Measurements from ENCODE around the gene SETD5. TPM values are rescaled to one million over a fixed set of nuclear protein-coding genes. Genes with fewer than 3 reads are reported as not detected.

SETD5 gene
- total RNA-seq, 1 donor from 2014 or later: 88.4 TPM

DNA sequence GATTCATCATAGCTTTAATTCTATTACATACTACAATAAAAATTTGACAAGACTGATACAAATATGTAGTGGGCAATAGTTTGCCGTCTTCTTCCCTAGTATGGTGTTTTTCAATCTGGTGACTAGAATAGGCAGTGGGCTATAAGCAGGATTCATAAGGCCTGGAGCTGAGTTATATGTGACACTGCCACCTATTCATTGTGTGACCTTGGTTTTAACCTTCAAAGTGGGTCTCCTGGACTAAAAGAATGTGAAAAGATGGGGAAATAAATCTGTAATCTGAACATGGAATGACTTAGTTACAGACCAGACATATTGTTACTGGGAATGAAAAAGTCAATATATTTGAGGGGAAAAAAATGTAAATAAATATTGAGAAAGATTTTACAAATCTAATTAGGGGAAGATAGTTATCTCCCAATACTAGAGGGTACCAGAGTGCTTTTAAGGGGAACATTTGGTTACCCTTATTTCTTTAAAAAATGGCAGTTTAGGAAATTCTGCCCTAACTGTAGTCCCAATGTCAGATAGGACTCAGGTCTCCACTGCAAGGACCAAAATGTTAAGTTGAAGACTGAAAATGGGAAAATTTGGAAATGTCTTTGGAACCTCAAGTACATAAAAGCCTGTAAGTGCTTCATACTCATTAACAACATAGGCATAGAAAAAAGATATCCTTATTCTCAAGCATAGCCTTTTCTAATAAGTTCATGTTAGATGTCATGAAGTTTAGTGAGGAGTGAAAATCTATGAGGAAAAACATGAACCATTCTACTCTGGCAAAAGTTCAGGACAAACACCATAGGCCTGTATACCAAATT is 10.7 kb upstream of the SETD5 start:
- DNase-seq (ENCODE audit: extremely low read depth, low read depth, low spot score): no peak

DNA sequence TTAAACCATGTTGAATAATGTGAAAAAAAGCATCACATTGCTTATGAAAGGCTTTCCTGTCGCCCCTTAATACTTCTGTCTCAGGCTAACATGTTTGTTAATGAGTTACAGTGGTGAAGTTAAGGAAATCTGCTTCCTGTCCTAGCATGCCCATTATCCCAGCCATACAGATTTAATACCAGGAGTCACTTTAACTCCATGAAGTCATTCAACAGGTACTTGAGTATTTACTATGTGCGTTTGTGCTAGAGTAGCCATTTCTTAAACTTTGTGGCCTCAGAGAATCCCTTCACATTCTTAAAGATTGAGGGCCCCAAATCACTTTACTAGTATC is 10.1 kb upstream of the SETD5 start:
- DNase-seq (ENCODE audit: extremely low read depth, low read depth, low spot score): no peak

DNA sequence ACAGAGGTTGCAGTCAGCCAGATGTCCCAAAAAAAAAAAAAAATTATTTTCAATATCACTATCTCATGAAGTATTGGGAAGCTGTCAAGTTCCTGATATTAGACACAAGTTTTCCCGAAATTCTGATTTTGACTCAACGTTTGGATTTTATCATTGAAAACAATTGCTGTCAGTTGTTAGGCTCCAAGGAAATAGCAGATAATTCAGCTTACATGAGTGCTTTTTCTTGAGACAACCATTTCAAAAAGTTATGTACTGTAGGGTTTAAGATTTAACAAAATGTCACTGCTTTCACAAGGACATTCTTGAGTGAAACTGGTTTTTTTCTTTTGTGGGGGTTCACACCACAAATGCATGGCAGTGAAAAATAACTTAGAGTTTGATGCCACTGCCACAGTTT is 9.3 kb upstream of the SETD5 start:
- DNase-seq (ENCODE audit: extremely low read depth, low read depth, low spot score): no peak

DNA sequence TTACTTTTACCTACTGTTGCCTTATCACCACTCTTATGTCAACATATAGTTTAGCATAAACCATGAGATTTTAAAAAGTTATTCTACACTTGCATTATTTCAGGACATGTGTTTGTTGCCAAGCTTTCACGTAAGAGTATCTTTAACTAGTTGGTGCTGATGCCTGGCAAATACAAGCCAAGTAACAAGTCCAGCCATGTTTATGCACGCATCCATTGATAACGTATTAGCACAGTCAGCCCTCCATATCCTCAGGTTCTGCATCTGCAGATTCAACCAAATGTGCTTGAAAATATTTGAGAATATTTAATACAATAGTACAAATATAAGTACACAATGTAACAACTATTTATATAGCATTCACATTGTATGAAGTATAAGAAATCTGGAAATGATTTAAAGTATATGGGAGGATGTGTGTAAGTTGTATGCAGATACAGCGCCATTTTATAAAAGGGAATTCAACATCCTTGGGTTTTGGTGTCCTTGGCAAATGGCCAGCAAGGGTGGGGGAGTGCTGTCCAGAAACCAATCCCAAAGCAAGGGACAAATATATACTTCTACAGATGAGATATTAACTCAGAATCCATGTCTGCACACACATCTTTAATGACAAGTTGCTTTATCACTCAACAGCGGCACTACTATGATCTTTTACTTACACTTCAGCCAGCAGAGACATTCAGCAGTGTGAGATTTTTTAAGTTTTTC is 8.7 kb upstream of the SETD5 start:
- no peak for DNase-seq (ENCODE audit: extremely low read depth, low read depth, low spot score)

DNA sequence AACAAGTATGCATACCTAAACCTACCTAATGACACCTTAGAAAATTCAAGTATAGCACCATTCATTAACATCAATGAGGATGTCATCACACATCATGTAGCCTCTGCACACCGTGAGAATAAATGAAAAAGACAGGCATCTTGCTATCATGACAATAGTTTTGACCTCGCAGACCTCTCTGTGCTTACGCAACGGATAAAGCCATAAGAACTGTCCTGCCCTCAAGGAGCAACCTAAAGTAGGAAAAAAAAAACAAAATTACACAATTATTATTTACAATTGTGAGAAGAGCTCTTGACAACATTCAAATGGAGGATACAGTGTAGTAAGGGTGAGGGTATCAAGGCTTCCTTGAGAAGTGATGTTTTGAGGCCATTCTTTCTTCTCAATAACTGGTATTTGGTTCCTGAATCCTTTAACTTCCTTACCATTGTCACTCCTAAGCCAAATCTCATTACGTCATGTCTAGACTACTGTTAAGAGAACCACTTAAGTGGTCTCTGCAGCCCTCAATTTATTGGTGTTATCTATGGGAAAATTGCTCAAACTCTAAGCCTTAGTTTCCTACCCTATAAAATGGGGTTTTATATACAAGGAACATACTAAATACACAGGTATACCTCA is 7.0 kb upstream of the SETD5 start:
- no peak for DNase-seq (ENCODE audit: extremely low read depth, low read depth, low spot score)

DNA sequence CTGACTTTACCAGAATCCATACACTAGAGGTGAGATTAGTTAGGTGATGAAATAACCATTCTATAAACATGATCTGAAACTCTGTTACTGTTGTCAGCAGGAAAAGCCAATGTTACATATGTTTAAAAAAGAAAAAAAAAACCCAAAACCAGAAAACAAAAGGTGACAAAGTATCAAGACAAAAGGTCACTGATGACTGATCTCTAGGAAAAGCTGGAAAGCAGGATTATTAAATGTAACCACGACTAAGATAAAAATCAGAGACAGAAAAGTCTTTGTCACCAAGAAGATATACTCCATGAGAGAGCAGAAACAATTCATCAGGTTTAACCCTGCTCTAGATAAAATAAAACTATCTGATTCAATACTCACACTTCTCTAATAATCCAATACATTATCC is 5.4 kb upstream of the SETD5 start:
- no peak for DNase-seq (ENCODE audit: extremely low read depth, low read depth, low spot score)

DNA sequence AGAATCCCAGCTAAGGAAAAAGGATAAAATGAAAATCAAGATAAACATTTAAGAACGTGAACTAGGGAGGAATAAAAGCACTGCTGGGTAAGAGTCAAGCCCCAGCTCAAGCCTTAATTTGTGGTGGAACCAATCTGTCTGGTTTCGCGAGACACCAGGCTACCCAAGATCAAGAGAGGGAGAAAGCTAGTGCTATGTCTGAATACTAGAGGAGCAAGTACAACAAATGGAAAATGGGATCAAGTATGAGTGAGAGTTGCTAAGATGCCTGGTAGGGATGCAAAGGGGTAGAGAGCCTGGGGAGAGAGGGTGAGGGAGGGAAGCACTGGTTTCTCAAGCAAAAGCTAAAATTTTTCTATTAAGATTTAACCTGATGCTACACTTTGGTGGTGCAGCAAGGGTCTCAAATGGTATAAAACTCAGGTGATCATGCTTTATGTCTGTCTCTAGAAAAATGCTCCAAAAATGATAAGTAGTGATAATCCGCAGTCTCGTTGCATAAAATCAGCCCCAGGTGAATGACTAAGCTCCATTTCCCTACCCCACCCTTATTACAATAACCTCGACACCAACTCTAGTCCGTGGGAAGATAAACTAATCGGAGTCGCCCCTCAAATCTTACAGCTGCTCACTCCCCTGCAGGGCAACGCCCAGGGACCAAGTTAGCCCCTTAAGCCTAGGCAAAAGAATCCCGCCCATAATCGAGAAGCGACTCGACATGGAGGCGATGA is 1.7 kb upstream of the SETD5 start:
- peak; percentile 67 for DNase-seq (ENCODE audit: extremely low read depth, low read depth, low spot score)

DNA sequence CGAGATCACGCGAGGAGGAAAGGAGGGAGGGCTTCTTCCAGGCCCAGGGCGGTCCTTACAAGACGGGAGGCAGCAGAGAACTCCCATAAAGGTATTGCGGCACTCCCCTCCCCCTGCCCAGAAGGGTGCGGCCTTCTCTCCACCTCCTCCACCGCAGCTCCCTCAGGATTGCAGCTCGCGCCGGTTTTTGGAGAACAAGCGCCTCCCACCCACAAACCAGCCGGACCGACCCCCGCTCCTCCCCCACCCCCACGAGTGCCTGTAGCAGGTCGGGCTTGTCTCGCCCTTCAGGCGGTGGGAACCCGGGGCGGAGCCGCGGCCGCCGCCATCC is 1.1 kb upstream of the SETD5 start:
- DNase-seq (ENCODE audit: extremely low read depth, low read depth, low spot score): no peak

DNA sequence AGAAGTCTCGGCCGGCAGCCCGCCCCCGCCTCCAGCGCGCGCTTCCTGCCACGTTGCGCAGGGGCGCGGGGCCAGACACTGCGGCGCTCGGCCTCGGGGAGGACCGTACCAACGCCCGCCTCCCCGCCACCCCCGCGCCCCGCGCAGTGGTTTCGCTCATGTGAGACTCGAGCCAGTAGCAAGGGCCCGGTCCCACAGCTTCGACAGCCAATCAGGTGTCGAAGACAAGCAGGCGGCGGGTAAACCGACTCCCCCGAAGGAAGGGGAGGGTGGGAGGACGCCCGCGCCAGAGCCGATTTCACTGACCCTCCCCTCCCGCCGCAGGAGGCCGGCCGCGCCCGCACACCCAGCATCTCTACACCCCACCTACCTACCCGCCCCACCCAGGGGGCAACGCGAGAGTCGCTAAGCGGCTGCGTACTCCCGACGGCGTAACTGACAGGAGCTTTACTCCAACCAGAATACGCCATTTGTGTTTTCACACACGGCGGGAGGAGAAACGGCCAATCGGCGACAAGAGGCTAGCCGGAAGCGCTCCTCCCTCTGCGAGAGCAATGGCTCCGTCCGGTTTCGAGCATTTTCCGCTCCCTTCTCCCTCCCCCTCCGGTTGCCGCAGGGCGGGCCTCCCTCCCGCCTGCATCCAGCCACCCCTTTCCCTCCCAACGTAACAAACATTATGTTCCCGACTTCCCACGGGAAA is 633 bp upstream of the SETD5 start:
- DNase-seq (ENCODE audit: extremely low read depth, low read depth, low spot score): peak; percentile 95

DNA sequence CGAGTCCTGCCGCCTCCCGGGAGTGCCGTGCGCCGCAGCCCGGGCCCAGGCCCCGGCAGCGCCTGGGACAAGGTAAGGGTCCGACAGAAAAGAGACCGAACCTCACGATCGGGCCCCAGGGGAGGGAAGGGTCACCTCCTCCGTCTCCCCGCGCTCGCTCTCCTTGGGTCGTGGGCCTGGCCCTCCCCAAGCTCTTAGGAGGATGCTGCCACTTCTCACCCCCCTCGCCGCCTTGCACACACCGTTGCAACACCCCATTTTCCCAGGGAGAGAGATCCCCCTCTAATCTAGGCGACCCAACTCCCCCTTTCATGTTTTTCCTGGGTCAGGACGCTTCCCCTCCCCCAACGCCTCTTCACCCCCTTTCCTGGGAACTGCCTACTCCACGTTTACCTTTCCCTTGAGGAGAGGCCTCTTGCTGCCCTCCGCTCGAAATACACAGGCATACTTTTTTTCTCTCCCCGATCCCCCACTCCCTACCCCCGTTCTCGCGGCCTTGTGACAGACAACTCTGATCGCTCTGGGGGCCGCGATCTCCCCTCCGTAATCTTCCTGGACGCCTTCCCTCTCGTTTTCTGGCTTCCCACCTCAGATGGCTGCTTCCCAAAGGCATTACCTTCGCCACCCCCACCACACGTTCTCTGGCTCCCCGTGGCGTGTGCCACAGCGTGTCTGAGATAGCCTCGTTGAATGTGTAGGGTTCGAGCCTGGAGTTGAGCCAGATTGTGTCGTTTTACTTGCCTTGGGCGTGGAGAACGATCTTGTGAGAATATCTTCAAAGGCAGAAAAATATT is 688 bp downstream of the SETD5 start:
- no peak for DNase-seq (ENCODE audit: extremely low read depth, low read depth, low spot score)

DNA sequence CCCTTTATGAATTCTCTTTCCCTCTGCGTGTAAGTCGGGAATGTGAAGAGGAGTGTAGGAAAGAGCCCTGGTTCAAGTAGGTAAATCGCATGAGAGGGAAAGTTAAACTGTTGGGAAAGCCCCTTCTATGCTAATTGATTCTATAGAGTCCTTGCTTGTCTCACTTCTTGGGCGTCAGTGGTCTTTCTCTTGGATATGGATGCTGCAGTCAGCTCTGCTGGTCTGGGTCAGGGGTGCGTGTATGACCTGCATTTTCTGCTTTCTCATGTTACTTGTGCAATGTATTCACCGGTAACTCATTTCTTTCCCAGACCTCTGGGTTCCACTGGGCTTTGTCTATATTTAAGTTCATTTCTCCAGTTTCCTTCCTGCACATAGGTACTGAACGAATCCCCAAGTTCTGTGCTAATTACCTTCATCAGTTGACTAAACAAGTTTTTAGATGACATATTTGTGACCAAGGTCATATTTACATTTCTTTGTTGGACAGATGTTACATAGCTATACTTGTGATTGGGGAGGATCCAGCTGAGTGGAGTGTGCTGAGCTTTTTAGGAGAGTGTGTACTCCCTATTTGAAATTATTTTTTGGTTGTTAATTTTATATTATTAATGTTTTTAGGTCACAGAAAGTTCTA is 1.4 kb downstream of the SETD5 start:
- DNase-seq (ENCODE audit: extremely low read depth, low read depth, low spot score): no peak

DNA sequence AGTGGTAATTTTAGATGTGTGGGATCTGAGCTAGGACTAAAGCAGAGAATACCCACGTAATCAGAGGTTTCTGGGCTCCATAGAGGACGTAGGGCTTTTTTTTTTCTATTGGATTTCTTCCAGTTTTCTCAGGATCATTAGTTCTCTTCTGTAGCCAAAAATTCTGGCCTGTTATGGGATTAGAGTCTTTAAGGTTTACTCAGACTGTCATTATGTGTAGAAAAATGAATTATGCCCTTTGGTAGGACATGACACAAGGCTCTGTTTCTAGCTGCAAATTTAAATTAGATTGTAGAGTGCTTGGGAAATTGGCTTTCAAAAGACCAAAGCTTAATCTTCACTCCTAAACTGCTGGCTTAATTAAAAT is 1.9 kb downstream of the SETD5 start:
- no peak for DNase-seq (ENCODE audit: extremely low read depth, low read depth, low spot score)

DNA sequence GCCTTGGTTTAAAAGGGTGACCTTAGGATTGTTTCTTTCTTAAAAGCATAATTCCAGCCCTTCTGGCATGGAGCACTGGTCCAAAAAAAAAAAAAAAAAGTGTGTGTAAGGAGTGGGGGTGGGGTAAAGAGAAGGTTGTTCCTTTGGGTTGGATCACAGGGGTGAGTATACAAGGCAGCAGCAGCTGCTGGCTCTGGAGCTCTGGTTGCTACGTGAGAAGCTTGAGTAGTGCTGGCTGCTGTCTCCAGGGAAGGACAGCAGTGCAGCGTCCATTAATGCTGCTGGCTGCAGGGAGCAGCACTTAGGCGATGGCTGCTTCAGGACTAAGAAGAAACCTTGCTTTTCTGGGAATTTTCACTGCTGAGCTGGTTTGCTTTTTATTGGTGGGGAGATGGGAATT is 2.3 kb downstream of the SETD5 start:
- peak; percentile 22 for DNase-seq (ENCODE audit: extremely low read depth, low read depth, low spot score)

DNA sequence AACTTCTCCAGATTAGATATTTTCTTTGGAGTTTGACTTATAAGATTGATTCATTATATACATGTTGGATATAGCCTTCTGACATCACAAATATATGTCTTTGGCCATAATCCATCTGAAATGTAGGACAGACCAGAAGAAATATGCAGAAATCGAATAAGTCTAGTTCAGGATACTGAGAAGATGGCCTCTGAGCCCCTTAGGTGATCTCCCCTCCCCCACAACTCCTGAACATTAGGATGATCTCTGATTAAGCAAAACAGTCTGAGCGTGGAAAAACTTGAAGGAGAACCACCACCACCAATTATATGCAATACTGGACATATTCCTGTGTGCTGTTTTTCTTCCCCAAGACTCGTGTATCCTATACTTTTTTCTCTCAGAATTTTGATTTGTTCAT is 3.2 kb downstream of the SETD5 start:
- no peak for DNase-seq (ENCODE audit: extremely low read depth, low read depth, low spot score)

DNA sequence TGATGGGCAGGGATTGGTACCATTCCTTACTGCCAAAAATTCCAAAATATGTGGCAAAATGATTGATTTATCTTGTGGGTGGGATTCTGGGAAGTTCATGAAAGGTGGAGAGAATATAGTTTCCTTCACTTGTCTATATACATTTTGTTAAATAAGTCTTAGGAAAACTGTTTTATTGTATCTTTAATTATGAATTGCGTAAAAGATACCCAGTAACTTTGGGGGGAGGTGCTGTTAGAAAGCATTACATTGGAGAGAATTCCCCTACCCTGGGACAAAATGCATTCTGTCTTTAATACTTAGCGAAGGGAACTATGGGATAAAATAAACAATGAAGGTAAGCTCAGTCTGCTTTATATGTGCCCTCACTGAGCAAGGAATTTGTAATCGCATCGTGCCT is 4.6 kb downstream of the SETD5 start:
- DNase-seq (ENCODE audit: extremely low read depth, low read depth, low spot score): no peak

DNA sequence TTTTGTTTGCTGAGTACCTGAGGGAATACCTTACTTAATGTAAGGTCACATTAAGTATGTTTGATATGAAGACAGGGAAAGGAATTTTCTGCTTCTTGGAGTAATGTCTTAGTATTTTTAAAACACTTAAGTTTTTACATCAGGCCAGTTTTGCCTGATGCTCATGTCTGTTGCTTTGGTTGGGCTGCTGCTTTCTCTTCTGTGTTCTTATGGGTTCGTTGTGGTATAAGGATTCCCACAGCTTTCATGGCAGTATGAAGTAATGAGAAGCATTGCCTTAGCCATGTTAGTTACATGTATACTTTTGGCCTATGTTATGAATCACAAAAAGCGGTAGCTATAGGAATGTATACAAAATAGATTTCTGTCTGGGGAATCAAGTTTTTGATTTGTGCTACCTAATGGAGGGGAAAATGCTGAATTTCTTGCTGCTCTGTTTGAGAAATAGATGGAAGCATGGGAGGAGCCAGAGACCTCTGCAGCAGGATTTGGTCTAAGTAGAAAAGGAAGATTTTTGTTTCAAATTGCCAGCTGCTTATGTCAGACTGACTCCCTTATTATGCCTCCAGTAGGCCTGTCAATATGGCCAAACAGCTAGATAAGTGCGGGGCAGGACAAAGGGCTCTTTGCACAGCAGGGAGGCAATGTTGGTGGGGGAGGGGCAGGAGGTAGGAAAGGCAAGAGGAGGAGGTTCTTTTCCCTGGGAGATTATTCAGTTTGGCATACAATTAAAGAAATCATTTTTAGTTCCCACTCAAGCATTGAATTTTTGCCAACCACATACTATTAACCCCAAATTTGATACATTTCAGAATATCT is 5.2 kb downstream of the SETD5 start:
- no peak for DNase-seq (ENCODE audit: extremely low read depth, low read depth, low spot score)

DNA sequence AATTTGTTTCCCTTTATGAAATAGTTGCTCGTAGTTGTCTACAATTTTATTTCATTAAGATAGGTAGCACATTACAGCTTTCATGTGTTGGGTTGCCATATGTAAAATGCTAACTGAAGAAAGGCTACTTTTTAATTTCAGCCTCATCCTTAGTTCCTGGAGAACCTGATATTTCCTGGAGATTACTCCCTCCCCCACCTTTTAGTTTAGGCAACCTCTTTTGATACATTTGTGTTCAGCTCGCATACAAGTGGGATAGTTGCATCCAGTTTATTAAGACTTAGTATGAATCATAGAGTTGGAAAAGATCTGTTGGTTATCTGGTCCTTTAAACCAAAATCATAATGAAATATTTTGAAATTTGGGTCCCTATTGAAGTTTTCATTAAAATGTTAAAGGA is 6.0 kb downstream of the SETD5 start:
- DNase-seq (ENCODE audit: extremely low read depth, low read depth, low spot score): no peak

DNA sequence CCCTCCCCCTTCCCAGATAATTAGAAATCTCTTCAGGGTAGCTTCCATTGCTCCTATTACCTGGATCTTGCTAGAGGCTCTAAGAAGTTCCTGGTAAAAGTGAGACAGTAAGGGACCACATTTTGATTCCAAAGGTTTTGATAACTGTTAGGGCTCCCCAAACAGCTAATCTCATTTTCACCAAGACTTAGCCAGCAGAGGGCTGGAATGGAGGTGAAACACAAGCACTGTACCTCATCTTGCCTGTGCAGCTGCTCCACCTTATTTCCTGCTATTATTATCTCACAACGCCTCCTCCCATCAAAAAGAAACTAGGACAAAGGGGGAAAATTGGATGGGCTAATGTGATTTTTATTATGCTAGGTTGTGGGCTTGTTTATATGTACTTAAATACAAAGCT is 7.3 kb downstream of the SETD5 start:
- no peak for DNase-seq (ENCODE audit: extremely low read depth, low read depth, low spot score)

DNA sequence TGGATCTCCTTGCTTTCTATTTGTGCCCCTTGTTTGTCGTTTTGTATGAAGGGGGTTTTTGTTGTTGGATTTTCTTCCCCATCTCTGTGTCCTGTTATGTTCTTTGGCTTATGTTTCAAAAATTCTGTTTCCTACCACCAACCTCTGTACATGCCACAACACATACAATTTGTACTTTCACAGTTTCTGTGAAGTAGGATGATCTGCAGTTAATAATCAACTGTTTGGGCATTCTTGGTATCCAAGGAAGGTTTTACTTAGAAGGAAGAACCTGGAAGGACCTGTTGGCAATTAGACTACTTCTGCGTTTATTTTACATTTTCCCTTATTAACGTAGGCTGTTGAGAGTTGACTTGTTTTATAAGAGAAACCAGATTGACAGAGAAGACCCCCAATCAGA is 8.3 kb downstream of the SETD5 start:
- DNase-seq (ENCODE audit: extremely low read depth, low read depth, low spot score): no peak

Data from glomerular endothelial cell (primary cell).